HCT116 (cell line): ENCODE data around the gene ADAMTS13. TPM values are rescaled to one million over a fixed set of nuclear protein-coding genes. Genes with fewer than 3 reads are reported as not detected.

ENCODE experiments used
- ATAC-seq: fragments of 200-7000 bp; cut with Tn5 transposase; 2 replicates; pipeline ENCODE4 v1.9.1; 2020; ENCODE audit warnings: mild to moderate bottlenecking, moderate library complexity
- BruUV-seq: library from RNA; stranded (reverse); fragments of 400-500 nt; replicated peaks from 2 replicates; lab custom pipeline; 2021; lab: Mats Ljungman, UMichigan
- CTCF ChIA-PET: fragments of 300-600 bp; sonication (Branson Sonifier 250); formaldehyde crosslinking; loops from one replicate; lab custom pipeline; 2021; ENCODE audit warnings: antibody characterized with exemption; lab: Charles Lee
- POLR2A ChIA-PET: fragments of 300-600, 350-600 bp; sonication (Branson Sonifier 250); formaldehyde crosslinking; loops from one replicate; lab custom pipeline; 2021; ENCODE audit warnings: antibody characterized with exemption; lab: Charles Lee
- RAD21 ChIA-PET, 2 experiments: fragments of 300-600 bp; sonication (Branson Sonifier 250); formaldehyde crosslinking; loops; one replicate each; lab custom pipeline; 2023; ENCODE audit warnings: low total read pairs in 2 of 2; ENCODE audit not compliant: uncharacterized antibody in 2 of 2, unreplicated experiment in 2 of 2, low non-redundant PET in 1 of 2; lab: Charles Lee
- DNase-seq: peaks from one replicate; pipeline ENCODE4 v3.0.0-alpha.2; 2010; ENCODE audit warnings: low read depth, low spot score
- H2AFZ ChIP-seq: fragments of 200-600 bp; shearing (Covaris generic), sonication (generic); 2 replicates; pipeline ENCODE4 v1.6.1; 2017; ENCODE audit warnings: low read depth, mixed run types, mixed read lengths, antibody characterized with exemption, low read length; ENCODE audit not compliant: poor library complexity, severe bottlenecking
- H3K27ac ChIP-seq: 2 replicates; pipeline ENCODE4 v1.5.1; 2012; ENCODE audit warnings: low read depth, low read length
- H3K27me3 ChIP-seq: fragments of 200-600 bp; sonication (generic); 2 replicates; pipeline ENCODE4 v1.6.1; 2016; ENCODE audit warnings: mixed run types, low read length, mixed read lengths; ENCODE audit not compliant: insufficient read depth
- H3K36me3 ChIP-seq, 2 experiments: fragments of 200-500 bp in 1 of 2; fragments of 200-600 bp in 1 of 2; sonication (Bioruptor generic) in 1 of 2; sonication (generic) in 1 of 2; 2 replicates each; pipeline versions ENCODE4 v1.5.1 to v1.6.1; 2014 to 2016; ENCODE audit warnings: low read length in 2 of 2, inconsistent platforms in 1 of 2, mixed read lengths in 1 of 2, mixed run types in 1 of 2; ENCODE audit not compliant: insufficient read depth in 2 of 2, control insufficient read depth in 1 of 2
- H3K4me1 ChIP-seq, 2 experiments: fragments of 200-600 bp in 1 of 2; sonication (generic) in 1 of 2; 2 replicates each; pipeline versions ENCODE4 v1.5.1 to v1.6.1; 2012 to 2017; ENCODE audit warnings: low read length in 2 of 2, inconsistent platforms in 1 of 2, mild to moderate bottlenecking in 1 of 2, mixed read lengths in 1 of 2, mixed run types in 1 of 2, moderate library complexity in 1 of 2; ENCODE audit not compliant: insufficient read depth in 2 of 2, control insufficient read depth in 1 of 2
- H3K4me2 ChIP-seq: fragments of 200-600 bp; sonication (generic); 2 replicates; pipeline ENCODE4 v1.6.1; 2017; ENCODE audit warnings: mixed run types, low read length, mixed read lengths
- H3K4me3 ChIP-seq, 2 experiments: fragments of 200-600 bp in 1 of 2; sonication (generic) in 1 of 2; replicated peaks in 1 of 2; 2 replicates each; pipeline ENCODE4 v1.5.1; 2011 to 2016; ENCODE audit warnings: low read length in 2 of 2, control low read depth in 1 of 2, low read depth in 1 of 2, mild to moderate bottlenecking in 1 of 2, mixed read lengths in 1 of 2, mixed run types in 1 of 2
- H3K79me2 ChIP-seq: fragments of 200-600 bp; sonication (generic); 2 replicates; pipeline ENCODE4 v1.6.1; 2017; ENCODE audit warnings: mild to moderate bottlenecking, mixed run types, low read length, moderate library complexity, mixed read lengths; ENCODE audit not compliant: insufficient read depth
- H3K9ac ChIP-seq: fragments of 200-600 bp; sonication (generic); 2 replicates; pipeline ENCODE4 v1.6.1; 2016; ENCODE audit warnings: low read length, mixed read lengths
- H3K9me2 ChIP-seq: fragments of 200-600 bp; sonication (generic), shearing (Covaris generic); 2 replicates; pipeline ENCODE4 v1.6.1; 2017; ENCODE audit warnings: mixed run types, mild to moderate bottlenecking, moderate library complexity; ENCODE audit not compliant: insufficient read depth
- H3K9me3 ChIP-seq, 2 experiments: fragments of 200-500 bp in 1 of 2; fragments of 200-600 bp in 1 of 2; sonication (Bioruptor generic) in 1 of 2; sonication (generic) in 1 of 2; 2 replicates each; pipeline ENCODE4 v1.6.1; 2014 to 2017; ENCODE audit warnings: low read length in 2 of 2, mixed read lengths in 2 of 2, inconsistent platforms in 1 of 2, low read depth in 1 of 2, mild to moderate bottlenecking in 1 of 2, mixed run types in 1 of 2, moderate library complexity in 1 of 2; ENCODE audit not compliant: control insufficient read depth in 1 of 2, insufficient read depth in 1 of 2
- H4K20me1 ChIP-seq: fragments of 200-600 bp; sonication (generic), shearing (Covaris generic); 2 replicates; pipeline ENCODE4 v1.6.1; 2017; ENCODE audit warnings: mixed run types, mild to moderate bottlenecking, moderate library complexity; ENCODE audit not compliant: insufficient read depth
- CBX3 ChIP-seq: IDR thresholded peaks from 2 replicates; pipeline ENCODE4 v1.6.1; 2012; ENCODE audit warnings: low read depth
- ELF1 ChIP-seq: IDR thresholded peaks from 2 replicates; pipeline ENCODE4 v1.6.1; 2012; ENCODE audit warnings: low read depth, borderline replicate concordance
- EZH2 ChIP-seq: fragments of 200-600 bp; sonication (generic); IDR thresholded peaks from 2 replicates; pipeline ENCODE4 v1.6.1; 2017; ENCODE audit warnings: antibody characterized with exemption, mixed run types
- FOSL1 ChIP-seq: IDR thresholded peaks from 2 replicates; pipeline ENCODE4 v1.6.1; 2012; ENCODE audit warnings: low read depth
- JUND ChIP-seq: IDR thresholded peaks from 2 replicates; pipeline ENCODE4 v1.6.1; 2012
- POLR2A ChIP-seq: IDR thresholded peaks from 2 replicates; pipeline ENCODE4 v1.7.0; 2011; ENCODE audit warnings: borderline replicate concordance; ENCODE audit not compliant: insufficient read depth, insufficient read length; ENCODE audit errors: extremely low read depth
- POLR2AphosphoS5 ChIP-seq: IDR thresholded peaks from 2 replicates; pipeline ENCODE4 v1.6.1; 2011; ENCODE audit warnings: mild to moderate bottlenecking, low read depth, low read length, moderate library complexity
- RAD21 ChIP-seq: IDR thresholded peaks from 2 replicates; pipeline ENCODE4 v1.6.1; 2012; ENCODE audit warnings: low read depth, mild to moderate bottlenecking
- REST ChIP-seq: IDR thresholded peaks from 2 replicates; pipeline ENCODE4 v1.6.1; 2012; ENCODE audit warnings: low read depth
- SIN3A ChIP-seq: IDR thresholded peaks from 2 replicates; pipeline ENCODE4 v1.6.1; 2012; ENCODE audit warnings: low read depth
- SP1 ChIP-seq: IDR thresholded peaks from 2 replicates; pipeline ENCODE4 v1.6.1; 2012; ENCODE audit warnings: low read depth
- SRF ChIP-seq: IDR thresholded peaks from 2 replicates; pipeline ENCODE4 v1.6.1; 2012; ENCODE audit warnings: low read depth
- YY1 ChIP-seq: IDR thresholded peaks from 2 replicates; pipeline ENCODE4 v1.6.1; 2011; ENCODE audit warnings: low read length, low read depth, moderate library complexity, mild to moderate bottlenecking; ENCODE audit not compliant: insufficient replicate concordance; ENCODE audit errors: extremely low read depth
- ZFX ChIP-seq: fragments of 450-650 bp; IDR thresholded peaks from 2 replicates; pipeline ENCODE4 v1.6.1; 2017
- ZNF274 ChIP-seq: fragments of 200-500 bp; sonication (Bioruptor generic); IDR thresholded peaks from 2 replicates; pipeline ENCODE4 v1.6.1; 2014; ENCODE audit warnings: mild to moderate bottlenecking, low read depth, low read length, inconsistent platforms
- intact Hi-C: fragments of 100-400 bp; cut with micrococcal nuclease; formaldehyde crosslinking; loops from 2 replicates; pipeline ENCODE4 v1.10.0; 2022
- total RNA-seq: library from RNA; stranded (reverse); gene quantifications from one replicate; pipeline ENCODE4 v1.2.1, GENCODE V29; 2021; ENCODE audit not compliant: unreplicated experiment
- TF ChIP-seq, protein P1 (sequence below): IDR thresholded peaks from 2 replicates; pipeline ENCODE4 v1.6.1; 2012
- TF ChIP-seq, protein P2 (sequence below), 3 experiments: fragments of 200-600 bp in 1 of 3; sonication (generic) in 1 of 3; IDR thresholded peaks in 2 of 3; conservative IDR thresholded peaks in 1 of 3; 2 replicates each; pipeline ENCODE4 v1.5.1; 2012 to 2017; ENCODE audit warnings: low read depth in 2 of 3, low read length in 2 of 3, antibody characterized with exemption in 1 of 3, borderline replicate concordance in 1 of 3, control low read depth in 1 of 3, mild to moderate bottlenecking in 1 of 3, mixed read lengths in 1 of 3, mixed run types in 1 of 3, moderate library complexity in 1 of 3; ENCODE audit not compliant: insufficient read depth in 1 of 3
- TF ChIP-seq, protein P3 (sequence below): IDR thresholded peaks from 2 replicates; pipeline ENCODE4 v1.6.1; 2011; ENCODE audit warnings: mild to moderate bottlenecking, low read length, moderate library complexity; ENCODE audit not compliant: insufficient replicate concordance; ENCODE audit errors: extremely low read depth

Gene ADAMTS13
- total RNA-seq, 1 experiment from 2014 or later, result 9.2 TPM

DNA sequence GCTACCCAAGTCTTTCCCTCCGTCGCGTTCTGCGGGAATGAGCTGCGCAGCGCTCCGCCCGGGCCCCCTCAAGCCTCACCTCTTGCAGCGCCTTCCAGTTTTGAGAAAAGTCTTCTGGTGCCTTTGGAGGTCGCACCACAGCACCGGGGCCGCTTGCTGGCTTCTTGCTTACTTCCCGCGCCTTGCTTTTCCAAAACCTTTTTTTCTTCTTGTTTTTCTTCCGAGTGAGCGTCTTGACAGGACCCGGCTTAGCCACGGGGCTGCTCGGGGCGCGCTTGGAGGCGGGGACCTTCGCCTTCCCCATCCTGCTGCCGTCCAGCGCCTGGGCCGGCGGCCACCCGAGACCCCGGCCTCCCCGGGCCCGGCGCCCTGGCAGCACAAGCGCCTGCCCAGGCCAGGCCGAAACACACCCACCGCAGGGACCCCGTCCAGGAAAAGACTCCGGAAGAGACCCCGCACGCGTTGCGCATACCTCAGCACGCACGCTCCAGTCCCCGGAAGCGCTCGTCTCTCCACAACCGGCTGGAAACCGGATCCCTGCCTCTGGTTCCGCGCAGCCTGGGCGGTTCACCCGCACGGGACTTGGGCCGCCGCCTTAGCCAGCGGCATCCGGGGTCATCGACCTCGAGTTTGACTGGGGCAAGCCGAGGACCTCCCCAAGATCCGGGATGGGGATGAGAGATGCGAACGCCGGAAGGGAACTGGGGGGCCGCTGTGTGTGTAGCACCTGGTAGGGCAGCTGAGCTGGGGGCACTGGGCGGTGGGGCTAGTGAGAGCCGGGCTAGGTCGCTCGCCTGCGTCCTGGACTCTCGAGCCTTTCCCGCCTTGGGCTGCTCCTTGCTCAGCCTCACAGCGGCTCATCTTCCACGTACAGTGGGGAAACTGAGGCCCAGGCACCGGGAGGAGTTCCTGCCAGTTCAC lies 4.4 kb upstream of the ADAMTS13 start, which contains the start of gene REXO4:
Gene REXO4, minus strand, starts transcription at position 470 of the 921 bp plus-strand sequence. Its CDS starts 166 bp downstream, at position 304.
- H3K79me2 ChIP-seq, result peaks cover 47% of the 10 kb centered on the region
- H3K4me1 ChIP-seq, result peaks cover 7 to 28% of the 10 kb centered on the region in 2 experiments; a peak in 3 of 4 replicates
- BruUV-seq, result no TSS peak
- POLR2A ChIA-PET, result interaction anchor here (1.6 kb wide), 2 partner anchors 42 to 70 kb away, joined by 3 to 8 read pairs; partner anchors contain the start of genes CACFD1, MED22 and RPL7A
- H2AFZ ChIP-seq, result no peak within 1 kb of the TSS
- H3K27me3 ChIP-seq, result no peaks in the 10 kb centered on the region
- peak within 1 kb of the TSS; percentile 96 to 98 for H3K4me3 ChIP-seq
- peak within 1 kb of the TSS; percentile 93 for H3K9ac ChIP-seq
- RAD21 ChIA-PET, result no interaction called here
- CTCF ChIA-PET, result interaction anchor here (1.0 to 1.4 kb wide), 2 partner anchors 10 to 42 kb away, joined by 3 to 4 read pairs; partner anchors contain the start of gene CACFD1
- no peaks in the 10 kb centered on the region for H3K9me2 ChIP-seq
- peak within 1 kb of the TSS; percentile 82 for H3K4me2 ChIP-seq
- H3K9me3 ChIP-seq, result no peaks in the 10 kb centered on the region
- no peaks in the 10 kb centered on the region for H4K20me1 ChIP-seq
- DNase-seq (peak; percentile 85), ATAC-seq (peak; percentile 84)
- peak within 1 kb of the TSS; percentile 83 for H3K27ac ChIP-seq
- intact Hi-C loops, result loop anchor here (5.0 kb wide), 1 partner anchor 44 kb away; no protein-coding TSS in a partner anchor
- peaks cover 10 to 35% of the 10 kb centered on the region in 2 experiments; a peak in 2 of 4 replicates for H3K36me3 ChIP-seq
- TF ChIP-seq POLR2AphosphoS5 (peak; percentile 63), SP1 (peak; percentile 81), ZNF274 (no peak), RAD21 (no peak), FOSL1 (no peak), SIN3A (peak; percentile 76; the same call in 1 of the 2 replicates), JUND (no peak), REST (no peak), POLR2A (peak; percentile 51), CBX3 (peak; percentile 93), ZFX (peak; percentile 62; the same call in 1 of the 2 replicates), ELF1 (no peak; the same call in 1 of the 2 replicates), YY1 (peak; percentile 40), EZH2 (no peak), SRF (peak; percentile 81; the same call in 1 of the 2 replicates)
- TF ChIP-seq, protein P1, sequence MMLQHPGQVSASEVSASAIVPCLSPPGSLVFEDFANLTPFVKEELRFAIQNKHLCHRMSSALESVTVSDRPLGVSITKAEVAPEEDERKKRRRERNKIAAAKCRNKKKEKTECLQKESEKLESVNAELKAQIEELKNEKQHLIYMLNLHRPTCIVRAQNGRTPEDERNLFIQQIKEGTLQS, result no peak
- TF ChIP-seq, protein P2, sequence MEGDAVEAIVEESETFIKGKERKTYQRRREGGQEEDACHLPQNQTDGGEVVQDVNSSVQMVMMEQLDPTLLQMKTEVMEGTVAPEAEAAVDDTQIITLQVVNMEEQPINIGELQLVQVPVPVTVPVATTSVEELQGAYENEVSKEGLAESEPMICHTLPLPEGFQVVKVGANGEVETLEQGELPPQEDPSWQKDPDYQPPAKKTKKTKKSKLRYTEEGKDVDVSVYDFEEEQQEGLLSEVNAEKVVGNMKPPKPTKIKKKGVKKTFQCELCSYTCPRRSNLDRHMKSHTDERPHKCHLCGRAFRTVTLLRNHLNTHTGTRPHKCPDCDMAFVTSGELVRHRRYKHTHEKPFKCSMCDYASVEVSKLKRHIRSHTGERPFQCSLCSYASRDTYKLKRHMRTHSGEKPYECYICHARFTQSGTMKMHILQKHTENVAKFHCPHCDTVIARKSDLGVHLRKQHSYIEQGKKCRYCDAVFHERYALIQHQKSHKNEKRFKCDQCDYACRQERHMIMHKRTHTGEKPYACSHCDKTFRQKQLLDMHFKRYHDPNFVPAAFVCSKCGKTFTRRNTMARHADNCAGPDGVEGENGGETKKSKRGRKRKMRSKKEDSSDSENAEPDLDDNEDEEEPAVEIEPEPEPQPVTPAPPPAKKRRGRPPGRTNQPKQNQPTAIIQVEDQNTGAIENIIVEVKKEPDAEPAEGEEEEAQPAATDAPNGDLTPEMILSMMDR (IDR thresholded peaks at IDR 0.05 in 2 of 3, conservative IDR thresholded peaks at IDR 0.05 in 1 of 3; ENCODE audit: borderline replicate concordance in 1 of 3, insufficient read depth in 1 of 3, low read depth in 2 of 3, low read length in 2 of 3), result no peak
- TF ChIP-seq, protein P3, sequence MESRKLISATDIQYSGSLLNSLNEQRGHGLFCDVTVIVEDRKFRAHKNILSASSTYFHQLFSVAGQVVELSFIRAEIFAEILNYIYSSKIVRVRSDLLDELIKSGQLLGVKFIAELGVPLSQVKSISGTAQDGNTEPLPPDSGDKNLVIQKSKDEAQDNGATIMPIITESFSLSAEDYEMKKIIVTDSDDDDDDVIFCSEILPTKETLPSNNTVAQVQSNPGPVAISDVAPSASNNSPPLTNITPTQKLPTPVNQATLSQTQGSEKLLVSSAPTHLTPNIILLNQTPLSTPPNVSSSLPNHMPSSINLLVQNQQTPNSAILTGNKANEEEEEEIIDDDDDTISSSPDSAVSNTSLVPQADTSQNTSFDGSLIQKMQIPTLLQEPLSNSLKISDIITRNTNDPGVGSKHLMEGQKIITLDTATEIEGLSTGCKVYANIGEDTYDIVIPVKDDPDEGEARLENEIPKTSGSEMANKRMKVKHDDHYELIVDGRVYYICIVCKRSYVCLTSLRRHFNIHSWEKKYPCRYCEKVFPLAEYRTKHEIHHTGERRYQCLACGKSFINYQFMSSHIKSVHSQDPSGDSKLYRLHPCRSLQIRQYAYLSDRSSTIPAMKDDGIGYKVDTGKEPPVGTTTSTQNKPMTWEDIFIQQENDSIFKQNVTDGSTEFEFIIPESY, result peak; percentile 5
